GM23248 (cell line): ENCODE results near the gene PKNOX2. TPM values are rescaled to one million over a fixed set of nuclear protein-coding genes. Genes with fewer than 3 reads are reported as not detected.

Source experiments
- DNase-seq: peaks from one replicate; pipeline ENCODE4 v3.0.0-alpha.2; 2015
- H2AFZ ChIP-seq: fragments of 200-600 bp; sonication (generic); 2 replicates; pipeline ENCODE4 v1.6.1; 2016; ENCODE audit warnings: antibody characterized with exemption
- H3F3A ChIP-seq: fragments of 200-600 bp; sonication (generic); 2 replicates; pipeline ENCODE4 v1.6.1; 2016; ENCODE audit warnings: mild to moderate bottlenecking, antibody characterized with exemption, mixed run types; ENCODE audit not compliant: insufficient read depth
- H3K27ac ChIP-seq: fragments of 200-600 bp; sonication (generic); 2 replicates; pipeline ENCODE4 v1.5.1; 2016; ENCODE audit warnings: mild to moderate bottlenecking
- H3K27me3 ChIP-seq: fragments of 200-600 bp; sonication (generic); replicated peaks from 2 replicates; pipeline ENCODE4 v1.6.1; 2016; ENCODE audit warnings: mild to moderate bottlenecking; ENCODE audit not compliant: insufficient read depth
- H3K36me3 ChIP-seq: fragments of 200-600 bp; sonication (generic); 2 replicates; pipeline ENCODE4 v1.6.1; 2016; ENCODE audit warnings: low read depth, mild to moderate bottlenecking
- H3K4me1 ChIP-seq: fragments of 200-600 bp; sonication (generic); 2 replicates; pipeline ENCODE4 v1.6.1; 2016; ENCODE audit warnings: mild to moderate bottlenecking; ENCODE audit not compliant: insufficient read depth
- H3K4me2 ChIP-seq: fragments of 200-600 bp; sonication (generic); one replicate; pipeline ENCODE4 v1.6.1; 2016; ENCODE audit warnings: mild to moderate bottlenecking; ENCODE audit not compliant: unreplicated experiment
- H3K4me3 ChIP-seq: fragments of 200-600 bp; sonication (generic); 2 replicates; pipeline ENCODE4 v1.5.1; 2016; ENCODE audit warnings: mild to moderate bottlenecking
- H3K79me2 ChIP-seq: fragments of 200-600 bp; sonication (generic); 2 replicates; pipeline ENCODE4 v1.6.1; 2016; ENCODE audit warnings: mild to moderate bottlenecking; ENCODE audit not compliant: insufficient read depth
- H3K9ac ChIP-seq: fragments of 200-600 bp; sonication (generic); 2 replicates; pipeline ENCODE4 v1.6.1; 2016; ENCODE audit warnings: mild to moderate bottlenecking
- H3K9me2 ChIP-seq: fragments of 200-600 bp; sonication (generic); 2 replicates; pipeline ENCODE4 v1.6.1; 2016; ENCODE audit warnings: mixed run types, mild to moderate bottlenecking, moderate library complexity; ENCODE audit not compliant: insufficient read depth
- H3K9me3 ChIP-seq: fragments of 200-600 bp; sonication (generic); one replicate; pipeline ENCODE4 v1.6.1; 2017; ENCODE audit warnings: low read depth
- H4K20me1 ChIP-seq: fragments of 200-600 bp; sonication (generic); 2 replicates; pipeline ENCODE4 v1.6.0; 2016; ENCODE audit not compliant: insufficient read depth
- EZH2 ChIP-seq: fragments of 200-600 bp; sonication (generic); IDR thresholded peaks from 2 replicates; pipeline ENCODE4 v1.6.1; 2018; ENCODE audit warnings: antibody characterized with exemption, mild to moderate bottlenecking; ENCODE audit not compliant: insufficient read depth, poor library complexity, severe bottlenecking
- EZH2phosphoT487 ChIP-seq: fragments of 200-600 bp; sonication (generic); IDR thresholded peaks from 2 replicates; pipeline ENCODE4 v1.6.1; 2018; ENCODE audit warnings: antibody characterized with exemption, moderate library complexity, mild to moderate bottlenecking, low read depth; ENCODE audit not compliant: insufficient read depth
- WGBS, 2 experiments: methylation state at CpG; one replicate each; pipeline ENCODE4 v1.1.6; 2015 to 2017; ENCODE audit warnings: low lambda C conversion rate in 2 of 2, low coverage in 1 of 2; ENCODE audit errors: missing lambda C conversion rate in 2 of 2; 5-methylcytosine and 5-hydroxymethylcytosine counted together
- in situ Hi-C: fragments of 300-500 bp; cut with MboI; formaldehyde crosslinking; loops from 2 replicates; pipeline ENCODE4 v1.15.0; 2020
- polyA plus RNA-seq: library from polyadenylated mRNA; unstranded; fragments of >200 nt; fragmentation: Nextera tagmentation; extraction: Ambion mirVana; gene quantifications from 2 replicates; pipeline ENCODE4 v1.2.1, GENCODE V29; 2016
- total RNA-seq: library from RNA; depleted of rRNA; stranded (reverse); fragments of >200 nt; shearing (Covaris generic); gene quantifications from 2 replicates; pipeline ENCODE4 v1.2.3, GENCODE V29; 2014

Gene PKNOX2
- total and polyA plus RNA-seq, 2 experiments from 2014 or later: 0.21 to 0.76 TPM

DNA sequence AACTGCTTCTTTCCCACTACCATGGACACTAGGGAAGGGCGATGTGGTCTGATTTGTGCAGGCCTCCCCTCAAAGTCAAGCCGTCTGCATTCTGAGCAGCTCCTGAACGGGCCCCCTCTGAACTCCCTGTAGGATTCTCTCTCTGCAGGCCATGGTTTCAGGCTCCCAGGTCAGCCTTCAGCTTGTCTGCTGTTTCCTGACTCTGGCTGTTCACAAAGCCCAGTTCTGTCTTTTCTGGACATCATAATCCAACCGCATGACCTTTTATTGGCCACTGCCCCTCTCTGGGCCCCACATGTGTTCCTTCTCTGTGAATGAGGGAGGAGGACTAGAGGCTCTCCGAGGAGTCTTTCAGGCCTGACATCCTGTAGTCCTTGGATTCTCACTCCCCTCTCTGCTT is 170.6 kb downstream of the PKNOX2 start:
- Histone ChIP-seq H3K9ac (no peak overlapping the region), H3K36me3 (no peaks in the 10 kb centered on the region), H3F3A (peaks cover 17% of the 10 kb centered on the region), H3K4me2 (no peak overlapping the region), H2AFZ (no peak overlapping the region), H3K4me3 (no peak overlapping the region), H3K4me1 (peaks cover 18% of the 10 kb centered on the region), H3K27me3 (no peaks in the 10 kb centered on the region), H4K20me1 (no peaks in the 10 kb centered on the region), H3K27ac (no peak overlapping the region), H3K79me2 (no peaks in the 10 kb centered on the region), H3K9me3 (no peaks in the 10 kb centered on the region), H3K9me2 (no peaks in the 10 kb centered on the region)
- no peak for DNase-seq
- TF ChIP-seq EZH2: no peak
- TF ChIP-seq EZH2phosphoT487: no peak
- WGBS, 2 experiments: 74 to 75% methylated on average over 5 of the region's 5 CpGs
- in situ Hi-C loops: no loop called here

DNA sequence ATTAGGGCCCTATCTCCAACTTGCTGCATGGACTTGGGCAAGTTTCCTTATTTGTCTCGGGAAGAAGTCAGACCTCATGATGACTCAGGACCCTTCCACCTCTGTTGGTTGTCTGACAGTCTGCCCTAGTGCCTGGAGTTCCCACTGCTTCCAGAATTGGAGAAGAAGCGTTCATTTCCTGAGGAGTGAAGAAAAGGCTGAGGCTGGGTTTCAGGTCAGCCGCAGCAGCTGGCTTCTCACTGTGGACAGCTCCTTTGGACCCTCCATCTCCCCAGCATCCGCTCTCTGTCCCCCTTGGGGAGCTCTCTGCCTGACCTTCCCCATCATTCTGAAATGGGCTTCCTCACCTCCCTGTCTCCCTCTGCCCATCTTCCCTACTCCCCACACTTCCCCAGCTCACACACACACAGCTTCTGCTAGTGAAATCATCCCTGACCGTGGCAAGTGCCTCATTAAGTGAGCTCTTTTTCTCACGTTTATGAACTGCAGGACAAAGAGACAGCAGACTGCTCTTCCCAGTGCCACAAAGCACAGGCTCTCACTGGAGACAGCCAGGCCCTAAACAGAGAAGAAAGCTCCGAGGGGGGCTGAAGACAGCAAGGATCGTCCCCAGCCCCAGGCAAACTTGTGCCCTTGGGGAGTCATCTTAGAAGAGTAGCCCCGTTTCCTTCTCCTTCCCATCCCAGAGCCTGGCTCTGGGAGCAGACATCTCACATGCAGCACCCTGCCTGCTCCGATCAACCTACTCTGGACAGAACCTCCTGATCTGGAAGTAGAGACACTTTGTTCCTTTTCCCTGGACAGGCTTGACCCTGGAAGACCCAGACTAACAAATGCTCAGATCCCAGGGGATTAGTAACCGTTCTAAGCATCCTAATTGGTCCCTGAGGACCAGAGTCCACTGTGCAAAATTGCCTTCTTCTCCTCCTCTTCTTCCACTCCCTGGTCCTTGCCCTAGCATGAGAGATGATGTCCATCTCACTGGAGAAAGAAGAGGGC is 173.6 kb downstream of the PKNOX2 start:
- 48 to 51% methylated on average over 11 of the region's 11 CpGs for WGBS, 2 experiments
- H3K27me3 ChIP-seq: no peaks in the 10 kb centered on the region

GRCh38 chr11:125338886-125339811 is 174.6 kb downstream of the PKNOX2 start:
- Histone ChIP-seq H2AFZ (peak overlapping the region; percentile 52), H3K27ac (peak overlapping the region; percentile 42), H3K9me3 (no peaks in the 10 kb centered on the region), H3K27me3 (no peaks in the 10 kb centered on the region), H3K9me2 (no peaks in the 10 kb centered on the region), H3K79me2 (no peaks in the 10 kb centered on the region), H3F3A (peaks cover 17% of the 10 kb centered on the region), H4K20me1 (no peaks in the 10 kb centered on the region), H3K4me2 (peak overlapping the region; percentile 55), H3K9ac (peak overlapping the region; percentile 36; the same call in 1 of the 2 replicates), H3K36me3 (no peaks in the 10 kb centered on the region), H3K4me3 (no peak overlapping the region; the same call in 1 of the 2 replicates), H3K4me1 (peaks cover 18% of the 10 kb centered on the region)
- in situ Hi-C loops: no loop called here
- TF ChIP-seq EZH2: no peak
- TF ChIP-seq EZH2phosphoT487: no peak
- peak; percentile 84 for DNase-seq
- WGBS, 2 experiments: 8 to 10% methylated on average over 17 of the region's 17 CpGs

More for the DNA sequence above, 173.6 kb downstream of the PKNOX2 start:
- peak overlapping the region; percentile 42 for H3K27ac ChIP-seq
- peak overlapping the region; percentile 36; the same call in 1 of the 2 replicates for H3K9ac ChIP-seq
- in situ Hi-C loops: no loop called here
- peaks cover 17% of the 10 kb centered on the region for H3F3A ChIP-seq
- H4K20me1 ChIP-seq: no peaks in the 10 kb centered on the region
- peak overlapping the region; percentile 52; the same call in 1 of the 2 replicates for H2AFZ ChIP-seq
- TF ChIP-seq EZH2 (no peak), EZH2phosphoT487 (no peak)
- H3K36me3 ChIP-seq: no peaks in the 10 kb centered on the region
- H3K4me1 ChIP-seq: peaks cover 18% of the 10 kb centered on the region
- H3K4me3 ChIP-seq: no peak overlapping the region
- H3K4me2 ChIP-seq: peak overlapping the region; percentile 55
- H3K9me2 ChIP-seq: no peaks in the 10 kb centered on the region
- H3K9me3 ChIP-seq: no peaks in the 10 kb centered on the region
- H3K79me2 ChIP-seq: no peaks in the 10 kb centered on the region
- DNase-seq: peak; percentile 33

DNA sequence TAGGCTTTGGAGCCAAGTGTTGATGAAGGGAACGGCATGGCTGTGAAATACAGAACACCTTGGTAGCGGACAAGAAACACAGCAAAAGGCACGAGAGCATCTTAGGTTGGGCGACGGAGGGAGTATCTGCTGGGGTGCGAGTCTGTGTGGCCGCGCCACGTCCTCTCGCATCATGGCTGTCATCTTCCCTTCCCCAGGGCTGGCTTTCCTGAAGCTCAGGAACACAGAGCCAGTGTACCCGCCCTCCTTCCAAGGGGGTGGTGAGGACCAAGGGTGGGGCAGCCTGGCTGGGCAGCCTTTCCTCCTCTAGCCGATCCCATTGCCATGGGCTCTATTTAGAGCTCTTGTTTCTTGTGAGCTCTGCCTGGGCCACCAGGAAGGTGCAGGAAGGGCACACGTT is 177.1 kb downstream of the PKNOX2 start:
- no peak overlapping the region for H3K27ac ChIP-seq
- no peak for DNase-seq
- TF ChIP-seq EZH2 (no peak), EZH2phosphoT487 (no peak)
- no peaks in the 10 kb centered on the region for H3K9me2 ChIP-seq
- H2AFZ ChIP-seq: no peak overlapping the region
- H3K79me2 ChIP-seq: no peaks in the 10 kb centered on the region
- H3K9ac ChIP-seq: no peak overlapping the region
- WGBS, 2 experiments: 76% methylated on average over 13 of the region's 13 CpGs
- in situ Hi-C loops: loop anchor here (10.0 kb wide), 1 partner anchor 257 kb away; no protein-coding TSS in a partner anchor
- H3K4me2 ChIP-seq: no peak overlapping the region
- H4K20me1 ChIP-seq: no peaks in the 10 kb centered on the region
- no peaks in the 10 kb centered on the region for H3K9me3 ChIP-seq
- H3K27me3 ChIP-seq: no peaks in the 10 kb centered on the region
- peaks cover 23% of the 10 kb centered on the region for H3F3A ChIP-seq
- H3K36me3 ChIP-seq: no peaks in the 10 kb centered on the region
- no peak overlapping the region for H3K4me3 ChIP-seq
- H3K4me1 ChIP-seq: peaks cover 18% of the 10 kb centered on the region
